ENCODE measurements around the gene NPFF.

Gene NPFF

GRCh38 chr12:53478865-53479264, 28.4 kb downstream of the NPFF start:
- DNase-seq (ENCODE audit: extremely low read depth, low read depth): no peak
- TF ChIP-seq CTCF (IDR thresholded peaks at IDR 0.05; ENCODE audit: low read depth, low read length): no peak

DNA sequence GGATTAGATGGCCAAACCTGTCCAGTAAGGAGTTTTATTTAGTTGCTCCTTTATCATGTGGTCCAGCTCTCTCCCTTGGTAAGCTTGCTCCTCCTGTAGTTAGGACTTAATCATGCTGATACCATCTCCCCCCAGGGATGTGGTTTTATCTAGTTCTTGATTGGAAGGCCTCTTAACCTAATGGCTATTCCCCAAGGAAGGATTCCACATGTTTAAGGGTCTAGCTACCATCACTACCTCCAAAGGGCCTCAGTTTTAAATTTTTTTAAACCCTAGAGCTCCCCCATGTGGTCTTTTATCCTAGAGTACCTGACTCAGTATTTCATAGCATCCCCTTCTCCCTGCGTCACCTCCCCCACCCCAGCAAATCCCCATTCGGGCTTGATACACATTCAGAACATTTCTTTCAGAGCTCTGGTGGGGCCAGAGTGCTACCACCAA, 30.5 kb downstream of the NPFF start:
- DNase-seq (ENCODE audit: extremely low read depth, low read depth): no peak
- peak; percentile 29 for TF ChIP-seq CTCF (IDR thresholded peaks at IDR 0.05; ENCODE audit: low read depth, low read length)

DNA sequence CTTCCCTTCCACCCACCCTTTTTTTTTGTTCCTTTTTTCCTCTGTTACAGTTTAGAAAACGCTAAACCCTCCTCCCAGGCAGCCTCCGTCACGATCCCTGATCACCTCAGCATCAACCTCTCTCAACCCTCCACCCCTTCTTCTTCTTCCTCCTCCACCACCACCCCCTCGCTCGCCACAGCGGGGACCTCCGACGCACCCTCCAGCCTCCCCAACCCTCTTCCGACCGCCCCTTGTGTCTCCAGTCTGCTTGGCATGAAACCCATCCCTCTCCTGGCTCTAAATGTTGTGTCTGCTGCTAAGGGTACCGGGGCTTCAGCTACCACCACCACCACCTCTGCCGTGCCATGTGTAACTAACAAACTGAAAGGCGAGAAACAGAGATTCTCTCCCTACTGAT, 32.5 kb downstream of the NPFF start:
- DNase-seq (ENCODE audit: extremely low read depth, low read depth): no peak
- TF ChIP-seq CTCF (IDR thresholded peaks at IDR 0.05; ENCODE audit: low read depth, low read length): no peak

- no peak for DNase-seq (ENCODE audit: extremely low read depth, low read depth)
- TF ChIP-seq CTCF (IDR thresholded peaks at IDR 0.05; ENCODE audit: low read depth, low read length): no peak
Measured at GRCh38 chr12:53474077-53474476, 33.2 kb downstream of the NPFF start.

GRCh38 chr12:53472056-53472582, 35.2 kb downstream of the NPFF start:
- no peak for TF ChIP-seq CTCF (IDR thresholded peaks at IDR 0.05; ENCODE audit: low read depth, low read length)
- no peak for DNase-seq (ENCODE audit: extremely low read depth, low read depth)

GRCh38 chr12:53468282-53468681, 39.0 kb downstream of the NPFF start:
- TF ChIP-seq CTCF (IDR thresholded peaks at IDR 0.05; ENCODE audit: low read depth, low read length): no peak
- DNase-seq (ENCODE audit: extremely low read depth, low read depth): no peak

DNA sequence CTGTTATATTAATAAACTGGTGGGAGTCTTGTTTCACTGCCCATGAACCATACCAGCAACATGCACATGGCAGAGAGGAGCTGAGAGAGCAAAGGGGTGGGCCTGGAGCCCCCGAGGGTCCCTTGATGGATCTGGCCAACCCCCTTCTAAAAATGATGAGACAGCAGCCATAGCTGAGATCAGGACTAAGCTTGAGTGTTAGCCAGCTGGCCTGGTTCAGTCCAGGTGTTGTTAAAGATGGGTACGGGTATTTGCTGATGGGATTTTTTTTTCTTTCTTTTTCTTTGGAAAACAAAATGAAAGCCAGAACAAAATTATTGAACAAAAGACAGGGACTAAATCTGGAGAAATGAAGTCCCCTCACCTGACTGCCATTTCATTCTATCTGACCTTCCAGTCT, 39.4 kb downstream of the NPFF start:
- TF ChIP-seq CTCF (IDR thresholded peaks at IDR 0.05; ENCODE audit: low read depth, low read length): no peak
- DNase-seq (ENCODE audit: extremely low read depth, low read depth): no peak

All from AG09319 (cell line).